Esophagus squamous epithelium (tissue), 5 donors: ENCODE measurements around the gene VAV2. TPM values are rescaled to one million over a fixed set of nuclear protein-coding genes. Genes with fewer than 3 reads are reported as not detected.

ENCODE experiments used
- DNase-seq: peaks from one replicate; lab custom pipeline; 2025; lab: John Stamatoyannopoulos, UW
- H3K27ac ChIP-seq, 4 donors: fragments of 200-600 bp; sonication (generic); one replicate each; pipeline ENCODE4 v1.5.1; 2016 to 2019; ENCODE audit warnings: mild to moderate bottlenecking in 1 of 4
- H3K27me3 ChIP-seq, 4 donors: fragments of 200-600 bp; sonication (generic); 1 replicate in 3 of 4; 2 replicates in 1 of 4; pipeline versions ENCODE4 v1.5.1 to v1.6.0; 2017 to 2021; ENCODE audit warnings: antibody characterized with exemption in 1 of 4
- H3K36me3 ChIP-seq, 3 donors: fragments of 200-600 bp; sonication (generic); one replicate each; pipeline ENCODE4 v1.5.1; 2016 to 2019
- H3K4me1 ChIP-seq, 3 donors: fragments of 200-600 bp; sonication (generic); one replicate each; pipeline ENCODE4 v1.5.1; 2017 to 2019
- H3K4me3 ChIP-seq, 4 donors: fragments of 200-600 bp; sonication (generic); 1 replicate in 3 of 4; 2 replicates in 1 of 4; pipeline ENCODE4 v1.5.1; 2016 to 2019; ENCODE audit warnings: mild to moderate bottlenecking in 2 of 4, moderate library complexity in 1 of 4
- H3K9me3 ChIP-seq, 3 donors: fragments of 200-600 bp; sonication (generic); one replicate each; pipeline ENCODE4 v1.5.1; 2016 to 2019
- POLR2A ChIP-seq, 4 donors: fragments of 450-650 bp; IDR thresholded peaks; one replicate each; pipeline ENCODE4 v1.6.1; 2017; ENCODE audit warnings: antibody characterized with exemption in 4 of 4, mild to moderate bottlenecking in 4 of 4, moderate library complexity in 3 of 4
- WGBS, 2 donors: methylation state at CpG; one replicate each; pipeline ENCODE4 v1.1.5; 2018; 5-methylcytosine and 5-hydroxymethylcytosine counted together
- intact Hi-C: fragments of 100-400 bp; cut with DNase I; formaldehyde crosslinking; loops from one replicate; pipeline ENCODE4 v1.15.0; 2022
- total RNA-seq, 4 donors: library from RNA; depleted of rRNA; stranded (reverse); fragments of >200 nt; gene quantifications; one replicate each; pipeline ENCODE4 v1.1.0, GENCODE V29; 2016
- TF ChIP-seq, protein P1 (sequence below), 6 experiments: fragments of 450-650 bp in 4 of 6; fragments of 200-600 bp in 2 of 6; sonication (generic) in 2 of 6; IDR thresholded peaks; one replicate each; pipeline ENCODE4 v1.5.1; 2016 to 2019; ENCODE audit warnings: antibody characterized with exemption in 6 of 6, mild to moderate bottlenecking in 4 of 6, moderate library complexity in 4 of 6
- donor health status: DM: yes; HTN: yes; CAD: no.

Gene VAV2
- total RNA-seq, 4 donors from 2014 or later, result 3.8 to 7.6 (median 5.7) TPM

DNA sequence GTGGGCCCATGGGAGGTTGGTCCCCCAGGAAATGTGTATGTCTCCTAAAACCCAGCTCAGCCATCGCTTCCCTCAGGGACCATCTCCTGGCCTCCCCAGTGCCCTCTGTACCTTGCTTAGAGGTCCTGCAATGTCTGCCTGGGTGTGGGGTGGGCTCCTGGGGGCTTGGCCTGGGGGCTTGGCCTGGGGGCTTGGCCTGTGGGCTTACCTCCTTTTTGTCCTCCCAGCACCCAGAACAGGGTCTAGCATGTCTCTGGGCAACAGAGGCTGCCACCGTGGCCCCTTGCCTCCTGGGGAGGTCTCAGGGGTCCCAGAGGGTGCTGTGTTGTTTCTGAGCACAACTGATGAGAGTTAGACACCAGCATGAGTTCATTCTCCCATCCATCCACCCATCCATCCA lies 10.7 kb upstream of the VAV2 start:
- H3K4me3 ChIP-seq, result no peak overlapping the region
- no peaks in the 10 kb centered on the region for H3K9me3 ChIP-seq
- TF ChIP-seq POLR2A (IDR thresholded peaks at IDR 0.05), result no peak
- TF ChIP-seq, protein P1, sequence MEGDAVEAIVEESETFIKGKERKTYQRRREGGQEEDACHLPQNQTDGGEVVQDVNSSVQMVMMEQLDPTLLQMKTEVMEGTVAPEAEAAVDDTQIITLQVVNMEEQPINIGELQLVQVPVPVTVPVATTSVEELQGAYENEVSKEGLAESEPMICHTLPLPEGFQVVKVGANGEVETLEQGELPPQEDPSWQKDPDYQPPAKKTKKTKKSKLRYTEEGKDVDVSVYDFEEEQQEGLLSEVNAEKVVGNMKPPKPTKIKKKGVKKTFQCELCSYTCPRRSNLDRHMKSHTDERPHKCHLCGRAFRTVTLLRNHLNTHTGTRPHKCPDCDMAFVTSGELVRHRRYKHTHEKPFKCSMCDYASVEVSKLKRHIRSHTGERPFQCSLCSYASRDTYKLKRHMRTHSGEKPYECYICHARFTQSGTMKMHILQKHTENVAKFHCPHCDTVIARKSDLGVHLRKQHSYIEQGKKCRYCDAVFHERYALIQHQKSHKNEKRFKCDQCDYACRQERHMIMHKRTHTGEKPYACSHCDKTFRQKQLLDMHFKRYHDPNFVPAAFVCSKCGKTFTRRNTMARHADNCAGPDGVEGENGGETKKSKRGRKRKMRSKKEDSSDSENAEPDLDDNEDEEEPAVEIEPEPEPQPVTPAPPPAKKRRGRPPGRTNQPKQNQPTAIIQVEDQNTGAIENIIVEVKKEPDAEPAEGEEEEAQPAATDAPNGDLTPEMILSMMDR (IDR thresholded peaks at IDR 0.05), result no peak
- H3K36me3 ChIP-seq, result no peaks in the 10 kb centered on the region
- intact Hi-C loops, result no loop called here
- no peaks in the 10 kb centered on the region for H3K4me1 ChIP-seq
- no peak for DNase-seq
- H3K27me3 ChIP-seq, result peaks cover 0 to 20% (median 0%) of the 10 kb centered on the region in 4 donors
- 60 to 76% methylated on average over 2 of the region's 2 CpGs for WGBS, 2 donors
- no peak overlapping the region for H3K27ac ChIP-seq

DNA sequence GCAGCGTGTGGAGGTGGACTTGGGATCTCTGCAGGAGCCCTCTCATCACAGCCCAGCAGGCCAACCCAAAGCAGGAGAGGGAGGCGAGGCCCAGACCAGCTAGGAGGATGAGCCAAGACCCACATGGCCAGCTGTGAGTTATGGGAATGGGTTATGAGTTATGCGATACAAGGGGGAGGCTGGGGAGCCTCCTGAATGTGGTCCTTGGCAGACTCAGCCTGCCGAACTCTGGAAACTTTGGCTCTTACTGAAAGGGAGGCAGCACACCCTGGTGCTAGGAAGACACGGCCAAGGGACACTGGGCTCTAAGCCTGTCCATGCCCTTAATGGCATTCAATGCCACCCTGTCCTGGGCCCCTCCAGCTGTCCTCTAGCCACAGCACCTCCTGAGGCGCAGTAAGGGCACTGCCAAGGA lies 7.7 kb upstream of the VAV2 start:
- no peak for DNase-seq
- Histone ChIP-seq H3K4me3 (no peak overlapping the region), H3K27me3 (peaks cover 0 to 35% (median 0%) of the 10 kb centered on the region in 4 donors), H3K9me3 (no peaks in the 10 kb centered on the region), H3K27ac (no peak overlapping the region), H3K4me1 (no peaks in the 10 kb centered on the region), H3K36me3 (no peaks in the 10 kb centered on the region)
- TF ChIP-seq POLR2A (IDR thresholded peaks at IDR 0.05), result no peak
- TF ChIP-seq, protein P1 (IDR thresholded peaks at IDR 0.05), result no peak
- intact Hi-C loops, result no loop called here
- 70 to 74% methylated on average over 2 to 4 of the region's 6 CpGs for WGBS, 2 donors

DNA sequence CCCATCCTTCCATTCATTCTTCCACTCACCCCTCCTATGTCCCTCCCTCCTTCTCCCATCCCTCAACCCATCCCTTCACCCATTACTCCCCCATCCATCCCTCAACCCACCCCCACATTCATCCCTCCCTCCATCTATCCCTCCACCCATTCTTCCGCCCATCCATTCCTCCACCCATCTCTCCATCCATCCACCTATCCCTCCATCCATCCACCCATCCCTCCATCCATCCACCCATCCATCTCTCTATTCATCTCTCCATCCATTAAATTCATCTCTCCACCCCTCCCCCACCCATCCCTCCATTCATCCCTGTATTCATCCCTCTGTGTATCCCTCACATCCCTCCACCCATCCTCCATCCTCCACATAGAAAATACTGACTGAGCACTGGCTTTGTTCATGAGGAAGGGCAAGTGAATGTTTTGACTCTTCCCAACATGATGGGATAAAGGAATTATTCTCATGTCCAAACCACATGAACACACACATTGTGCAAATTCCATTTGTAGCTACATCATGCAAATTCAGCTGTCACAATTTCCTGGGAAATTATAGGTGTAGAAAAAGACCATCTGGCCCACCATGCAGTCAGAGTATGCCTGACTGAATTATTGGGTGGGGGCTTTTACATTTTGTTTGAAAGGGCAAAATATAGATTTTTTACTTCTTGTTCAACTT lies 6.9 kb upstream of the VAV2 start:
- Histone ChIP-seq H3K27ac (no peak overlapping the region), H3K9me3 (no peaks in the 10 kb centered on the region), H3K4me3 (no peak overlapping the region), H3K27me3 (peaks cover 0 to 35% (median 0%) of the 10 kb centered on the region in 4 donors), H3K36me3 (no peaks in the 10 kb centered on the region), H3K4me1 (peaks cover 2 to 6% (median 4%) of the 10 kb centered on the region in 3 donors)
- no peak for DNase-seq
- 83 to 92% methylated on average over 1 of the region's 1 CpG for WGBS, 2 donors
- intact Hi-C loops, result no loop called here
- TF ChIP-seq POLR2A (IDR thresholded peaks at IDR 0.05), result no peak
- TF ChIP-seq, protein P1 (IDR thresholded peaks at IDR 0.05), result no peak

DNA sequence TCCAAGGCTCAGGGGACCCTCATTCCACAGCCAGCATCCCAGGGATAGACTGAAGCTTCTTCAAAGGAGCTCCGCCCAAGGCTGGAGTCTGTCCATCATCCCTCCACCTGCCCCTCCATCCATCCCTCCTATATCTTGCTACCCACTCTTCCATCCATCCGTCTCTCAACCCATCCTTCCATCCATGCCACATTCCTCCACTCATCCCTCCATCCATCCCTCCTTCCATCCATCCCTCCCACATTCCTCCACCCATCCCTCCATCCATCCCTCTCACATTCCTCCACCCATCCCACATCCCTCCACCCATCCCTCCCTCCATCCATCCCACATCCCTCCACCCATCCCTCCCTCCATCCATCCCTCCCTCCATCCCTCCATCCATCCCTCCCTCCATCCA lies 5.5 kb upstream of the VAV2 start:
- no peak for DNase-seq
- H3K27ac ChIP-seq, result no peak overlapping the region
- WGBS, 2 donors, result 82 to 91% methylated on average over 2 of the region's 2 CpGs
- peaks cover 0 to 35% (median 0%) of the 10 kb centered on the region in 4 donors for H3K27me3 ChIP-seq
- TF ChIP-seq POLR2A (IDR thresholded peaks at IDR 0.05), result no peak
- TF ChIP-seq, protein P1 (IDR thresholded peaks at IDR 0.05), result no peak
- H3K36me3 ChIP-seq, result no peaks in the 10 kb centered on the region
- intact Hi-C loops, result no loop called here
- no peaks in the 10 kb centered on the region for H3K9me3 ChIP-seq
- H3K4me3 ChIP-seq, result no peak overlapping the region
- H3K4me1 ChIP-seq, result peaks cover 12 to 19% (median 16%) of the 10 kb centered on the region in 3 donors
